GM12878 (cell line): ENCODE measurements around the gene GRM1. TPM values are rescaled to one million over a fixed set of nuclear protein-coding genes. Genes with fewer than 3 reads are reported as not detected.

ENCODE experiments used
- ATAC-seq: fragments of 200-7000 bp; cut with Tn5 transposase; 3 replicates; pipeline ENCODE4 v1.9.1; 2020; ENCODE audit warnings: mild to moderate bottlenecking, moderate library complexity
- BruUV-seq: library from RNA; stranded (reverse); fragments of 400-500 nt; replicated peaks from 2 replicates; lab custom pipeline; 2021; lab: Mats Ljungman, UMichigan
- CTCF ChIA-PET: fragments of 300-600 bp; sonication (Branson Sonifier 250); formaldehyde crosslinking; extraction: SDS; loops from one replicate; lab custom pipeline; 2021; ENCODE audit warnings: inconsistent platforms; lab: Yijun Ruan, JAX
- POLR2A ChIA-PET: fragments of 350-600 bp; formaldehyde crosslinking; extraction: SDS; loops from one replicate; lab custom pipeline; 2021; ENCODE audit warnings: inconsistent platforms; lab: Charles Lee
- RAD21 ChIA-PET: fragments of 300-600 bp; sonication (Branson Sonifier 250); formaldehyde crosslinking; loops from one replicate; lab custom pipeline; 2023; ENCODE audit warnings: antibody characterized with exemption; ENCODE audit not compliant: unreplicated experiment; lab: Charles Lee
- SMC1A ChIA-PET: fragments of 300-600 bp; sonication (Branson Sonifier 250); formaldehyde crosslinking; loops from one replicate; lab custom pipeline; 2023; ENCODE audit not compliant: unreplicated experiment, uncharacterized antibody; lab: Charles Lee
- DNase-seq: peaks from one replicate; pipeline ENCODE4 v3.0.0-alpha.2; 2011; ENCODE audit warnings: low read depth, low spot score
- FAIRE-seq: peaks from 3 replicates; lab custom pipeline; 2011; peaks lifted over from hg19 to GRCh38; lab: Jason Lieb, UNC
- H2AFZ ChIP-seq: 2 replicates; pipeline ENCODE4 v1.6.0; 2011; ENCODE audit warnings: low read depth, low read length, control low read depth; ENCODE audit not compliant: control insufficient read depth
- H3K27ac ChIP-seq: 2 replicates; pipeline ENCODE4 v1.5.1; 2011; ENCODE audit warnings: control low read depth; ENCODE audit not compliant: control insufficient read depth, insufficient read depth
- H3K27me3 ChIP-seq, 2 experiments: replicated peaks in 1 of 2; 2 replicates each; pipeline versions ENCODE4 v1.6.0 to v1.6.1; 2011; ENCODE audit warnings: low read length in 1 of 2; ENCODE audit not compliant: control insufficient read depth in 2 of 2, insufficient read depth in 2 of 2
- H3K36me3 ChIP-seq, 2 experiments: 2 replicates each; pipeline ENCODE4 v1.5.1; 2011; ENCODE audit warnings: low read length in 1 of 2; ENCODE audit not compliant: control insufficient read depth in 2 of 2, insufficient read depth in 2 of 2
- H3K4me1 ChIP-seq: 2 replicates; pipeline ENCODE4 v1.6.1; 2011; ENCODE audit warnings: mild to moderate bottlenecking, low read length, moderate library complexity, mixed read lengths; ENCODE audit not compliant: control insufficient read depth, insufficient read depth
- H3K4me2 ChIP-seq: 2 replicates; pipeline ENCODE4 v1.6.0; 2011; ENCODE audit warnings: control low read depth; ENCODE audit not compliant: control insufficient read depth, insufficient read depth
- H3K4me3 ChIP-seq: fragments of 200-600 bp; sonication (generic); 2 replicates; pipeline ENCODE4 v1.5.1; 2016
- H3K79me2 ChIP-seq: 2 replicates; pipeline ENCODE4 v1.6.0; 2011; ENCODE audit warnings: low read length; ENCODE audit not compliant: control insufficient read depth, insufficient read depth
- H3K9ac ChIP-seq: 2 replicates; pipeline ENCODE4 v1.8.0; 2011; ENCODE audit warnings: low read length, control low read depth, mixed read lengths; ENCODE audit not compliant: control insufficient read depth, insufficient read depth
- H3K9me3 ChIP-seq: replicated peaks from 3 replicates; pipeline ENCODE4 v1.5.1; 2011; ENCODE audit warnings: mild to moderate bottlenecking, low read length; ENCODE audit not compliant: control insufficient read depth, insufficient read depth
- H4K20me1 ChIP-seq: 2 replicates; pipeline ENCODE4 v1.6.0; 2011; ENCODE audit not compliant: control insufficient read depth, insufficient read depth
- CBFB ChIP-seq: IDR thresholded peaks from 2 replicates; pipeline ENCODE4 v1.6.1; 2016; ENCODE audit warnings: antibody characterized with exemption, low read depth
- CHD4 ChIP-seq: fragments of 200-600 bp; sonication (generic); IDR thresholded peaks from 2 replicates; pipeline ENCODE4 v1.6.1; 2016; ENCODE audit warnings: mild to moderate bottlenecking
- FOXK2 ChIP-seq: fragments of 450-650 bp; IDR thresholded peaks from 2 replicates; pipeline ENCODE4 v1.6.1; 2017; ENCODE audit warnings: mild to moderate bottlenecking, moderate library complexity
- IKZF1 ChIP-seq: fragments of 450-650 bp; conservative IDR thresholded peaks from 2 replicates; pipeline ENCODE4 v1.6.1; 2017; ENCODE audit warnings: antibody characterized with exemption, mild to moderate bottlenecking
- KAT2A ChIP-seq: conservative IDR thresholded peaks from 2 replicates; pipeline ENCODE4 v1.6.1; 2011; ENCODE audit warnings: low read depth, low read length; ENCODE audit not compliant: control insufficient read depth
- NFYA ChIP-seq: IDR thresholded peaks from 2 replicates; pipeline ENCODE4 v1.6.1; 2011; ENCODE audit warnings: low read depth, mild to moderate bottlenecking, low read length, improper control_type of control experiment, borderline replicate concordance
- RB1 ChIP-seq: fragments of 450-650 bp; formaldehyde crosslinking; IDR thresholded peaks from 2 replicates; pipeline ENCODE4 v1.6.1; 2017; ENCODE audit warnings: mild to moderate bottlenecking, borderline replicate concordance
- RCOR1 ChIP-seq: conservative IDR thresholded peaks from 2 replicates; pipeline ENCODE4 v1.6.1; 2012; ENCODE audit warnings: low read depth, low read length, improper control_type of control experiment
- SRF ChIP-seq, 2 experiments: IDR thresholded peaks; 2 replicates each; pipeline ENCODE4 v1.6.1; 2011; ENCODE audit warnings: low read depth in 2 of 2, low read length in 2 of 2, mild to moderate bottlenecking in 1 of 2, moderate library complexity in 1 of 2
- ZBTB40 ChIP-seq: fragments of 450-650 bp; IDR thresholded peaks from 2 replicates; pipeline ENCODE4 v1.6.1; 2016; ENCODE audit warnings: mild to moderate bottlenecking, moderate library complexity, borderline replicate concordance
- ZNF687 ChIP-seq: fragments of 450-650 bp; IDR thresholded peaks from 2 replicates; pipeline ENCODE4 v1.6.1; 2017; ENCODE audit warnings: mild to moderate bottlenecking, moderate library complexity
- in situ Hi-C: fragments of 300-500 bp; cut with MboI; formaldehyde crosslinking; loops from 9 replicates; pipeline ENCODE4 v1.14.3; 2018; ENCODE audit warnings: mixed read lengths
- intact Hi-C: fragments of 100-400 bp; cut with micrococcal nuclease; formaldehyde crosslinking; loops from one replicate; pipeline ENCODE4 v1.14.2; 2022; ENCODE audit not compliant: unreplicated experiment
- polyA plus RNA-seq, 11 experiments: library from polyadenylated mRNA; depleted of rRNA in 4 of 11; unstranded in 6 of 11; stranded (reverse) in 5 of 11; fragments of >200 nt; fragmentation: Nextera tagmentation in 4 of 11; fragmentation: Illumina TruSeq in 1 of 11; extraction: Ambion mirVana in 4 of 11; extraction: Trizol in 1 of 11; gene quantifications; 1 replicate in 1 of 11; 2 replicates in 10 of 11; pipeline versions ENCODE4 v1.2.1 to v1.2.3, GENCODE V29; 2011 to 2016; ENCODE audit warnings: inconsistent platforms in 2 of 11, missing spikeins in 2 of 11, low read depth in 1 of 11
- total RNA-seq, 4 experiments: library from RNA; depleted of rRNA in 3 of 4; stranded (reverse); fragments of >200 nt in 3 of 4; fragmentation: Illumina TruSeq in 1 of 4; extraction: Trizol in 1 of 4; gene quantifications; 2 replicates each; pipeline versions ENCODE4 v1.2.1 to v1.2.3, GENCODE V29; 2013 to 2021

GRM1 gene
- total and polyA plus RNA-seq, 10 of the 15 experiments (the other 5 are each of a cell fraction or from before 2014, with no cell fraction given), result 0.04 TPM; not detected in 9

- DNase-seq, result no peak
- no peak overlapping the region for H3K4me2 ChIP-seq
- no peak for FAIRE-seq
- ChIA-PET POLR2A (no interaction called here), CTCF (no interaction called here), RAD21 (no interaction called here), SMC1A (no interaction called here)
- in situ Hi-C loops, result no loop called here
- no peaks in the 10 kb centered on the region; the same call in 1 of the 2 replicates for H4K20me1 ChIP-seq
- no TSS peak for BruUV-seq
- no peaks in the 10 kb centered on the region for H3K9me3 ChIP-seq
- no peak overlapping the region for H2AFZ ChIP-seq
- no peak overlapping the region for H3K9ac ChIP-seq
- TF ChIP-seq NFYA (no peak), KAT2A (no peak), CHD4 (no peak), FOXK2 (no peak), RB1 (no peak), ZNF687 (no peak), CBFB (no peak), SRF (IDR thresholded peaks at IDR 0.05; ENCODE audit: low read depth in 2 of 2, low read length in 2 of 2) (no peak), IKZF1 (no peak), RCOR1 (no peak), ZBTB40 (no peak)
- H3K79me2 ChIP-seq, result no peaks in the 10 kb centered on the region
- ATAC-seq, result no peak; the same call in 2 of the 3 replicates
- H3K36me3 ChIP-seq, result no peaks in the 10 kb centered on the region
- H3K4me3 ChIP-seq, result no peak overlapping the region
- no peaks in the 10 kb centered on the region for H3K4me1 ChIP-seq
- intact Hi-C loops, result no loop called here
- no peaks in the 10 kb centered on the region for H3K27me3 ChIP-seq
- no peak overlapping the region for H3K27ac ChIP-seq
These were observed 269.0 kb downstream of the GRM1 start for GRCh38 chr6:146297815-146298214.
